SK-N-SH (cell line): Measurements from ENCODE around the gene ZBTB7A.

Source experiments
- CHD2 ChIP-seq: fragments of 150-350 bp; IDR thresholded peaks from 2 replicates; pipeline ENCODE4 v1.6.1; 2018; ENCODE audit warnings: low read length; ENCODE audit not compliant: partially characterized antibody
- EP300 ChIP-seq, 2 experiments: IDR thresholded peaks; 2 replicates each; pipeline versions ENCODE4 v1.4.0 to v1.6.1; 2012; ENCODE audit warnings: borderline replicate concordance in 1 of 2, low read depth in 1 of 2, low read length in 1 of 2
- FOXM1 ChIP-seq: IDR thresholded peaks from 2 replicates; pipeline ENCODE4 v1.4.0; 2012; ENCODE audit warnings: low read depth, mild to moderate bottlenecking
- GABPA ChIP-seq: IDR thresholded peaks from 2 replicates; pipeline ENCODE4 v1.4.0; 2012; ENCODE audit warnings: low read depth, mild to moderate bottlenecking
- GATA2 ChIP-seq: sonication (generic); formaldehyde crosslinking; IDR thresholded peaks from 2 replicates; pipeline ENCODE4 v1.5.0; 2020; ENCODE audit warnings: mild to moderate bottlenecking, missing genetic modification reagents
- JUND ChIP-seq: IDR thresholded peaks from 2 replicates; pipeline ENCODE4 v1.4.0; 2012
- NFIC ChIP-seq: IDR thresholded peaks from 2 replicates; pipeline ENCODE4 v1.4.0; 2012; ENCODE audit warnings: borderline replicate concordance
- POLR2AphosphoS5 ChIP-seq: IDR thresholded peaks from 2 replicates; pipeline ENCODE4 v1.6.1; 2012; ENCODE audit warnings: low read depth, low read length
- SIN3A ChIP-seq: IDR thresholded peaks from 2 replicates; pipeline ENCODE4 v1.6.1; 2012; ENCODE audit warnings: low read depth, mild to moderate bottlenecking, low read length, moderate library complexity, borderline replicate concordance
- SMC3 ChIP-seq: IDR thresholded peaks from 2 replicates; pipeline ENCODE4 v1.6.1; 2012; ENCODE audit warnings: low read depth, low read length, improper control_type of control experiment
- TAF1 ChIP-seq: IDR thresholded peaks from 2 replicates; pipeline ENCODE4 v1.6.1; 2012; ENCODE audit warnings: low read depth, mild to moderate bottlenecking, low read length, moderate library complexity, borderline replicate concordance
- YY1 ChIP-seq: IDR thresholded peaks from 2 replicates; pipeline ENCODE4 v1.4.0; 2012; ENCODE audit warnings: low read depth, mild to moderate bottlenecking
- TF ChIP-seq, protein P1 (sequence below): fragments of 150-350 bp; IDR thresholded peaks from 2 replicates; pipeline ENCODE4 v1.6.1; 2017; ENCODE audit warnings: antibody characterized with exemption, low read length, low read depth, borderline replicate concordance
- TF ChIP-seq, protein P2 (sequence below): fragments of 200-600 bp; sonication (generic); IDR thresholded peaks from 2 replicates; pipeline ENCODE4 v1.6.1; 2017; ENCODE audit warnings: antibody characterized with exemption, mild to moderate bottlenecking, moderate library complexity

DNA sequence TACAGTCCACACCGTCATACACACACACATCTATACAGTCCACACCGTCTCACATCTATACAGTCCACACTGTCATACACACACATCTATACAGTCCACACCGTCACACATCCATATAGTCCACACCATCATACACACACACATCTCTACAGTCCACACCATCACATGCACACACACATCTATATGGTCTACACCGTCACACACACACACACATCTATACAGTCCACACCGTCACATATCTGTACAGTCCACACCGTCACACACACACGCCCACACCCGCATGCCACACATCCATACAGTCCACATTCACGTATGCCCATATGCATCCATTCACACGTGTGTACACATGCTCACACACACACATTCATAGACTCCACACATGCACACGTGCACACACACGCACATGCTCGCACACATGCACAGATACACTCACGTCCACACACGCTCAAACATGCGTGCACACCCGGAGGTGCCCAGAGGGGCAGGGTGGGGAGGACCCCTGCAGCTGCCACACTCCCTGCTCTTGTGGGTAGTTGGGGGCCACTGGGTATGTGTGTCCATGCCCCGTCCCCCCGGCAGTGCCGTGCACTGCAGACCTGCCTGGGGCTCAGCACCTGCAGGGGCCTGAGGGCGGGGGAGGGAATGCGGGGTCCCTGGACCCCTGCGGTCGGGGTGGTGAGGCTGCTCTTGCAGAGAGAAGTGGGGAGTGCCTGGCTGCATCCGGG is 30.0 kb downstream of the ZBTB7A start:
- TF ChIP-seq, protein P1, sequence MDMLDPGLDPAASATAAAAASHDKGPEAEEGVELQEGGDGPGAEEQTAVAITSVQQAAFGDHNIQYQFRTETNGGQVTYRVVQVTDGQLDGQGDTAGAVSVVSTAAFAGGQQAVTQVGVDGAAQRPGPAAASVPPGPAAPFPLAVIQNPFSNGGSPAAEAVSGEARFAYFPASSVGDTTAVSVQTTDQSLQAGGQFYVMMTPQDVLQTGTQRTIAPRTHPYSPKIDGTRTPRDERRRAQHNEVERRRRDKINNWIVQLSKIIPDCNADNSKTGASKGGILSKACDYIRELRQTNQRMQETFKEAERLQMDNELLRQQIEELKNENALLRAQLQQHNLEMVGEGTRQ = no peak
- no peak for TF ChIP-seq GABPA
- TF ChIP-seq, protein P2, sequence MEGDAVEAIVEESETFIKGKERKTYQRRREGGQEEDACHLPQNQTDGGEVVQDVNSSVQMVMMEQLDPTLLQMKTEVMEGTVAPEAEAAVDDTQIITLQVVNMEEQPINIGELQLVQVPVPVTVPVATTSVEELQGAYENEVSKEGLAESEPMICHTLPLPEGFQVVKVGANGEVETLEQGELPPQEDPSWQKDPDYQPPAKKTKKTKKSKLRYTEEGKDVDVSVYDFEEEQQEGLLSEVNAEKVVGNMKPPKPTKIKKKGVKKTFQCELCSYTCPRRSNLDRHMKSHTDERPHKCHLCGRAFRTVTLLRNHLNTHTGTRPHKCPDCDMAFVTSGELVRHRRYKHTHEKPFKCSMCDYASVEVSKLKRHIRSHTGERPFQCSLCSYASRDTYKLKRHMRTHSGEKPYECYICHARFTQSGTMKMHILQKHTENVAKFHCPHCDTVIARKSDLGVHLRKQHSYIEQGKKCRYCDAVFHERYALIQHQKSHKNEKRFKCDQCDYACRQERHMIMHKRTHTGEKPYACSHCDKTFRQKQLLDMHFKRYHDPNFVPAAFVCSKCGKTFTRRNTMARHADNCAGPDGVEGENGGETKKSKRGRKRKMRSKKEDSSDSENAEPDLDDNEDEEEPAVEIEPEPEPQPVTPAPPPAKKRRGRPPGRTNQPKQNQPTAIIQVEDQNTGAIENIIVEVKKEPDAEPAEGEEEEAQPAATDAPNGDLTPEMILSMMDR = no peak
- TF ChIP-seq NFIC = no peak
- TF ChIP-seq FOXM1 = no peak
- no peak for TF ChIP-seq SMC3
- no peak for TF ChIP-seq POLR2AphosphoS5
- TF ChIP-seq TAF1 = no peak
- TF ChIP-seq YY1 = no peak
- no peak for TF ChIP-seq JUND
- no peak for TF ChIP-seq SIN3A
- TF ChIP-seq CHD2 = no peak
- no peak for TF ChIP-seq EP300 (IDR thresholded peaks at IDR 0.05; ENCODE audit: borderline replicate concordance in 1 of 2, low read depth in 1 of 2, low read length in 1 of 2)
- TF ChIP-seq GATA2 (CRISPR knock-in tag) = no peak
